ENCODE results near the gene SLC6A6. TPM values are rescaled to one million over a fixed set of nuclear protein-coding genes. Genes with fewer than 3 reads are reported as not detected.
A peak's percentile ranks its signal among the peaks of the same experiment; 100 is the strongest.

The SLC6A6 gene
- total RNA-seq, 1 donor from 2014 or later, result 49.3 TPM

DNA sequence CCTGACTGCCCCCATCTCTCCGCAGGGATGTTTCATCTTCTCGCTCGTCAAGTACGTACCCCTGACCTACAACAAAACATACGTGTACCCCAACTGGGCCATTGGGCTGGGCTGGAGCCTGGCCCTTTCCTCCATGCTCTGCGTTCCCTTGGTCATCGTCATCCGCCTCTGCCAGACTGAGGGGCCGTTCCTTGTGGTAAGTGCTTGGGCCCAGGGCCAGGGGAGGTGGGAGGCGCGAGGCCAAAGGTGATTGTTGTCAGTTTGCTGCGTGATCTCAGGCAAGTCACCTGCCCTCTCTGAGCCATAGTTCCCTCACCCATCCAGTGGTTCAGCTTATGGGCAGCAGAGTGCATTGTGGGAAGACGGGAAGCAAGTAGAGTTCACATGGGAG, 79.2 kb downstream of the SLC6A6 start:
- no peak for DNase-seq (ENCODE audit: low spot score)

DNA sequence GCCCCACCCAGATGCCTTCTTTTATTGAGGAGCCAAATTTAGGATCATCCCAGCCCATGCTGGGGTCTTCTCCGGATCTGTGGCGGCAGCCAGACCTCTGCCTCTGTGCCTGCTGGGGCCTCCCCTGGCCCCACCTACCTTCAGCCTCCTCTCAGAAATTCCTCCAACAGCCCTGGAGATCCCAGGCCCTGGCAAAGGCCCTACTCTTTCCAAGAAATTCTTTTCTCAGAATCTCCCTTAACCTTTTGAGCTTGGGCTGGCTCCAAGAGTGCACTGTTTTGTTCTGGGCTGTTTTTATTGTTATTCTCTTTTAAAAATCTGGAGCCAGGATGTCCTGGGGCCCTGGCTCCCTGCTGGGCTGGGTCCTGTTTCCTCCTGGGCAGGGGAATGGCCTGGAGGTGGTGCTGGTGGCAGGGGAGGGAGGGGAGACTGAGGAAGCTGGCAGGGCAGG, 79.9 kb downstream of the SLC6A6 start:
- no peak for DNase-seq (ENCODE audit: low spot score)

DNA sequence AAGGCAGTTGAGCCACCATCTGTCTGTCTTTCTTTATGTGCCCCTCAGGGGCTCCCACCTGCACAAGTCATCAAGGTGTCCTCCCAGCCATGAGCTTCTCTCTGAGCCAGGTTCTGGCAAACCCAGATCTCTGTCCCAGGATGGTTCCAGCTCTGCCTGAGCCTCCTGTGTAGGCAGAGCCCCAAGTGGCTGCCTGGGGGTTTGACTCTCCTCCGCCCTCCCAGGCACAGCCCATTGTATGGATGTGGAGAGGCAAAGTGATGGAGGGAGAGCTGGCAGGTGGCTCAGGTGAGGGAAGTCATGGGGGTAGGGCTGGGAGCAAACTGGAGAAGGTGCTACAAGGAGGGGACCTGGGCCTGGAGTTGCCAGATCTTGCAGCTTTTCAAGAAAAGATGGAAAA, 80.9 kb downstream of the SLC6A6 start:
- no peak for DNase-seq (ENCODE audit: low spot score)

DNA sequence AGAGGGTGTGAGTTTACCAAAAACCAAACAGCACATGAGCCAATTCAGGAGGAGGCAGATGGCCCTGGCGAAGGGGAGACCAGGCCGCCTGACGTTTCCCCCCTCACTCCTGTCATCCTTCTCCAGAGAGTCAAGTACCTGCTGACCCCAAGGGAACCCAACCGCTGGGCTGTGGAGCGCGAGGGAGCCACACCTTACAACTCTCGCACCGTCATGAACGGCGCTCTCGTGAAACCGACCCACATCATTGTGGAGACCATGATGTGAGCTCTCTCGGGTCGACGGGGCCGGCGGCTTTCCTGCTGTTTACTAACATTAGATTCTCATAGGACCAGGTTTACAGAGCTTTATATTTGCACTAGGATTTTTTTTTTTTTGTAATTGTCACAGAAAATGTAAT, 82.3 kb downstream of the SLC6A6 start:
- no peak for DNase-seq (ENCODE audit: low spot score)

DNA sequence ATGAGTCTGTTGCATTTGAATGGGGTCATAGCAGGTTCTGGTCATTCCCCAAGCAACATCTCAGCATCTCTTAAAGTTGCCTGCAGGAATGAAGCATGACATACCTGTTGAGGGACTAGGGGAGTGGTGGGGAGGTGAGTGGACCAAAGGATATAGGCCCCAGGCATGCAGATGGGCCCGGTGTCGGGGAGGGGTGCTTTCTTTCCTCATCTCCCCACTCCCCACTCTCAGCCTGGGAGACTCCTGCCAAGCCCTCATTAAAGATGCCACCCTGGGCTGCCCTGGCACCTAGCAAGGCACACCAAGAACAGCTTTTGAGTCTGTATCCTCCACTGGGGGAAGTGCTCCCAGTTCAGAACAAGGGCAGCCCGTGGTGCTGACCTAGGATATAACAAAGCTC, 83.6 kb downstream of the SLC6A6 start:
- DNase-seq (ENCODE audit: low spot score), result no peak

DNA sequence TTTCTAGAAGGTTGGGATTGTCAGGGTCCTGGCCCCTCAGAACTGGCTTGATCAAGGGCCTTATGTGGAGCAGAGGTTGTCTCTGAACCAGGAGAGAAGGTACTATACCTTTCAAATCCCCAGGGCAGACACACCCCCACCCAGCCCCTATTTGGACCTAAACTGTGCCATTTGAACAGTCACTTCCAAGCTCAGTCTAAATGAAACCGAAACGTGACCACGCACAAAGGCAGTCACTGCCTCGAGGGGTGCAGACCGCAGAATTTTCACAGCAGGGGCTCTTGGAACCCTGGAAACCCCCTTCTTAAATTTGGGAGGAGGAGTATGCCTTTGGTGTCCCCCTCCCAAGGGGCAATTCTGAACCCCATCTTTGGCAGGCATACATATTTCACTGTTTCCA, 84.1 kb downstream of the SLC6A6 start:
- no peak for DNase-seq (ENCODE audit: low spot score)

DNA sequence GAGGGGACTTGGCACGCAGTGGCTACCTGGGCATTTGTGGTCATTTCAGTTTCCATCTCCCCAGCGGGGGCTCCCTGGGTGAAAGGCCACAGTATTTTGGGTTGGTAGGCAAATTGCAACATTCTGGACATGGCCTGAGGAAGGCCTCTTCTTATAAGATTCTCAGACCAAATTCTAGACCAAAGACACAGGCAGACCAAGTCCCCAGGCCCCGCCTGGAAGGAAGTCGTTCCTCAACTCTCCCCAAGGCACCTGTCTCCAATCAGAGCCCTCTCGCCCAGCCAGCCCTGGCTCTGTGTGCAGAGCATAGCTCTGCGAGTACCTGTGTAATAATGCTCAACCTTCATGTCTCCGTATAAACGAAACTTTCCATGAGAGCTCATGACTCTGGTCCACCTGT, 84.7 kb downstream of the SLC6A6 start:
- no peak for DNase-seq (ENCODE audit: low spot score)

DNA sequence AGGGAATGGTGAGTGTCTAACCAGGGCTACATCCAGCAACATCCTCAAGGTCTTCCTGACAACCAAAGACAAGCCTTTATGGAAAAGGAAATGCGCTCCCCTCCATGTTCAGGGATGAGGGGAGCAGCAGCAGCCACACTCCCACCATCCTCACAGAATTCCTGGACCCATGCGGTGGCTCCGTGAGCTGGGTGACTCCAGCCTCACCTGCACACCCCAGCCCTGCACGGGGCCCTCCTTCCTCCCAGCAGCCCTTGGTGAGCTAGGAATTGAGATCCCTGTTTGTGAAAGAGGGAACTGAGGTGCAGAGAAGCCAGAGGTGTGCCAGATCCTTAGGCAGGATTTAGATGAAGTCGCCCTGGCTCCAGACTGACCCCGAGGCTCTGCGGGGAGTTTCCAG, 85.4 kb downstream of the SLC6A6 start:
- DNase-seq (ENCODE audit: low spot score), result no peak

DNA sequence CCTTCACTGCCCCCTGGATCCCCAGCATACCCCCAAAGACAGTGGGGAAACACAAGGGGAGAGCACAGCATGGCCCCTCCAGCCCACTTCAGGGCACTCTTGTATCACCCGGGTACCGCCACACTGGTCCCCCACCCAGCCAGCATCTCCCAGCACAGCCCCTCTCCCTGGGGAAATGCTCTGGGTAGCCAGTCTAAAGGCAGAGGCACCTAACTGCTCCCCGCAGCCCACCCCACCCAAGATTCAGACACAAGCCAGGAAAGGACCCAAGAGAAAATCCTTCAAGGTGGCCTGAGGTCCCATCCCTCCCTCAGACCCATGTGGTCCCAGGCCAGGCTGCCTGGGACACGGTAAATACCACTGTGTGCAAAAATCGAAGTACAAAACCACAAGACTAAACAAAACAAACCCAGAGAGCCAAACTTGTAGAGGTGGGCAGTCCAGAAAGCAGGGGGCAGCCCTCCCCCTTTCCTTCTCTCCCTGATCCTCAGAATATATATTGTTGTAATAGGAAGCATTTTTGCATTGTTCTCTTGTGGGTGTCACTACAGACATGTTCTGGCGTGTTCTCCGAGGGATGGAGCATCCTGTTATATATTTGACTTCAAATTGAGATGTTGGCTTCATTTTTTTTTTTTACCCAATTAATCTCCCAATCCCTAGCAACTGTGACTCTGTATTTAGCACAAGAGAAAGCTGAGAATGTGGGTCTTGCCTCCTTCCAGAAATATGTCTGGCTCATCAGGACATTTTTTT, 86.1 kb downstream of the SLC6A6 start:
- DNase-seq (ENCODE audit: low spot score), result no peak

DNA sequence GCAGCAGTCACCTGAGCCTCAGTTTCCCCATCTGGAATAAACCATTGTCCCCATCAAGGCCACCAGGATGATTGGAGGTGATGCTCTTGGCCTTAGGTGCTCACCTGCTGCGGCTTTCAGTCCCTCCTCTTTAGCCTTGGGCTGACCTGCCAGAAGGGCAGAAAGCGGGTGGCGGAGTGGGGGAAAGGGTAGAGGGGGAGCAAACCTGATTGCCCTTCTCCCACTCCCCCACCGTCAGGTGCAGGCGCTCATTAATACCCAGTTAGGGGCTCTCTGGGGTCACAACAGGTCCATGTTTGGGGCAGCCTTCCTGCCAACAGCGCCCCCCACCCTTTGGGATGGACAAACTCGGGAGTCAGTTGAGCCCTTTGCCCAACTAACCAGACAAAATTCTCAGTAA, 87.2 kb downstream of the SLC6A6 start:
- no peak for DNase-seq (ENCODE audit: low spot score)

DNA sequence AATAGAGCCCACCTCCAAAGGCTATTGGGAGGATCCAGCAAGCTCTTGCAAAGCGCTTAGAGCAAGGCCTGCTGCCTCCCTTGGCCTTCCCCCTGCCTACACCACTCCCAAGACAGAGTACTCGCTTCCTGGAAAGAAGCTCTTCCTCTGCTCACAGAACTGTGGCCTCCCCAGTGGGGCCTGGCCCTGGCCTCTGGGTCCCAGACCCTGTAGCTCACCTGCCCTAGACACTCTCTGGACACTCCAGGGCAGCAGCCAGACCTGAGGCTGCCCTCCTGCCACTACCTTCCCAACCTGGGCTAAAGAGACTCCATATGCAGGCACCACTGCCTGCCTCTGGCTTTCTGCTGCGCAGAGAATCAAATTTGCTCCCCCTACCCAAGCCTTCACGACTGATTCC, 87.8 kb downstream of the SLC6A6 start:
- no peak for DNase-seq (ENCODE audit: low spot score)

DNA sequence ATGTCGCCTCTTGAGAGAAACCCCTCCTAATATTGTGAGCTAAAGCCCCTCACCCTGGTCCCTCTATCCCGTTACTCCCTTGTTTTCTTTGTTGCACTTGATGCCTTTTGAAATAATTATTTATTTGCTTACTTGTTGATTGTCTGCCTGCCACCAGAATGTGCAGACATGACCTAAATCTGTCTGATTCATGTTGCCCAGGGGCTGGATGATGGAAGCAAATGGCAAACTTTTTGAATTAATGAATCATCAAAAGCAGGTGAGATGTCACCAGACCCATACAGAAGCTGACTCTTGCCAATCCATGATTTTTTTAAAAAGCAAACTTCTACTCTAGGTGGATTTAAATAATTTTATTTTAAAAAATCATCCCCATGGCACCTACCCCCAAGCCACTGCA, 88.4 kb downstream of the SLC6A6 start:
- no peak for DNase-seq (ENCODE audit: low spot score)

DNA sequence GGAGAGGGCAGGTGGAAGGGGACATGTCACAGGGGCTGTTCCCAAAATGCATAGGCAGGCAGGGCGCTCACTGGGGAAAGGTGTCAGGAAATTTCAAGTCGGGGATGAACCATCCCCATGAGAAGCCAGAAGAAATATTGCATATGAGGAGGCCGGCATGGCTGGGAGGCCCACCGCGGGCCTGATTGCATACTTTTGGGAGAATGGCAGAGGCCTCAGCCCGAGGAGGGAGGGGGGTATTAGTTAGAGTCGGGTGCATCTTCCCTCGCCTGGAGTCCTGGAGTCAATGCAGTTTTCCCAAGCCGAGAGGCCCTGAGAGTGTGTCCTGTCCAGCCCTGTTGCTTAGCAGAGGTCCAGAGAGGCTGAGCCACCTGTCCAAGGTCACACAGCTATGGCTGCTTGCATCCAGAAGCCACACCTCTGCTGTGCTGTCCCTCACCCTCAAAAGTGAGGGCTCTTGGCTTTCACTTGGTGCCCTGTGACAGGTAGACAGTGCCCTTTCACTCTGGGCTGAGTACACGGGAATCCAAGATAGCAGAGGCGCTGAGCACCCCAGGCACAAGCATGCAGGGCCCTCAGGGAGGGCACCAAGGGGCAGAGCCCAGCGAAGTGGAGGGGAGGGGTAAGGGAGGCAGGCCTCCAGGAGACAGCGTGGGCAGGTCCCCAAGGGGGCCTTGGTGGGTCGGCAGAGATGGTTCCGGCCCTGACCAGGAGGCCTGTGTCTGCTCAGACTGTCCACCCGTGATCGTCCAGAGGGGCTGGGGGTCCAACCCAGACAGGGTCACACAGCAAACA, 89.2 kb downstream of the SLC6A6 start:
- DNase-seq (ENCODE audit: low spot score), result no peak

DNA sequence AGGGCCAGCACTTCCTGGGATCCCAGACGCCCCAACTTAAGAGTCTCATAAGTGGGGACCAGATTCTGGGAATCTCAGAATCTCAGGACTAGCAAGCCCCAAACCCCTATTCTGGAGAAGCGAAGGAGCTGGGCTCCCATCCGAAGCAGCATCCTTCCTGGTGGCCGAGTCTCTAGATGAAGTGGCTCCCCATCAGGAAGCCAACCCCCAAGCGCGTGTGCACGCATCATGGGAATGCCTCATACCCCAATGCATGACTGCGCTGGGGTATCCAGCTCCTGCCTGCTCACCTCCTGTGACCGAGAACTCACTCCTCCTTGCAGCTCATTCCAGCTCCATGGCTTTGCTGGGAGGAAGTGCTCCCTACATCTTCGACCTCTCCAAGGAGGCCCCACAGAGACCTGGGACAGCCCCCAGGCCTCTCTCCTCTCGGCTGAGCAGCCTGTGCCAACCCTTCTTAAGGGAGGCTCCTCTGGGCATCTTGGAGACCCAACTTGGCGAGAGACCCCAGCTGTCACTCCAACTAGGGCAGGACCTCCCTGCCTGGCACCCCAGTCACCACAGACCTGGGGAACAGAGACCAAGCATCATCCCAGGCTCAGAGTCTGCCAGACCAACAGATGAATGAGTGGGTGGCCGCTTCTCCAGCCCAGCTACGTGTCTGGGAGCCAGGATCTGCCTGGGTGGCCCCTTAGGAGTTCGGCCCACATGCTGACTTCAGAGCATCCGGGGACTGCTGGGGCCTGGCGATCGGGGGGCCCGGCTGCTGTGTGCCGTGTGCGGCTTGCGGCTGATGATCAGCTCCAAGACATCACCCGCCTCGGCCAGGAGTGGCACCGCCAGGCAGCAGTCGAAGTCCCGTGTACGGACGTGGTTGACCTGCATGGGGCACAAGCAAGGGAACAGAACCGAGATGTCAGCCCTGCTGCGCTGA, 90.8 kb downstream of the SLC6A6 start:
- DNase-seq (ENCODE audit: low spot score), result no peak

DNA sequence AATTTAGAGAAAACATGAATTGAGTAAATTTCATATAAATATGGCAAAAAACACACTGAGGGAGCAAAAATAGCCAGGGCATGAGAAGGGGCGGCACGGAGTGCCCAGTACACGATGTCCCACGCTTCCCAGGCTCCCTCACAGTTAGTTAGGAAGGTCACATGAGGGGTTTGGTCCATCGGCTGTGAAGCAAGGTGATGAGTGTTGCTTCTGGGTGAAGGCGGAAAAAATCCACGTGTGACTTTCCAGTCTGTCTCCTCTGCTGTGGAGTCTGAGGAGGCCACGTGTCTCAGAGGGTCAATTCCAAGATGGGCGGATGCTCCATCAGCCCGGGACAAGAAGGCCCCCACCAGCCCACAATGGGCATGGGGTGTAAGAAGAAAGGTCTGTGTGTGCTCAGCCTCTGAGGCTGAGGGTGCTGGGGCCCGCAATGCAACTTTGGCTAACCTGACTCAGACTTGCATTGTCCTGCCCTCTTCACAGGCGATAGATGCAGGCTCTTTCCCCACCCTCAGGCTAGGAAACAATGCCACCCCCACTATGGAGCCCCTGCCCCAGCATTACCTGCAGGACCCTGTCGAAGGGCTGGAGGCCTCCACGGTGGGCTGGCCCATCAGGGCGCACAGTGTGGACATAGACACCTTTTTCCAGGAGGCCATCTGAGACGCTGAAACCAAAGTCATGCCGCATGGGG, 92.0 kb downstream of the SLC6A6 start:
- no peak for DNase-seq (ENCODE audit: low spot score)

DNA sequence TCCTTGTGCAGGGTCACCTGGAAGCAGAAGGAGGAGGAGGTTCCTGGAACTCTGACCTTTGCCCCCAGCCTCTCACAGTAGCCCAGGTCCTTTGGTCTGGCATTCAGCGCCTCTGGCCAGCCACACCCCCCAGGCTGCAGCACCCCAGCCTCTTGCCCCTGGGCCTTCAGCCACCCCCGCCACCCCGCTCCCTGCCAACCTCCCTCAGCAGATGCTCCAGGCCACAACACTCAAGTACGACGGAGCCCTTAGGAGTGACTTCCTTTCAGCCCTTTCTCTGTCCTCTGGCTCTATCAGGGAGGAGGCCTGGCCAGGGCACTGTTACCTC, 92.5 kb downstream of the SLC6A6 start:
- DNase-seq (ENCODE audit: low spot score), result no peak

DNA sequence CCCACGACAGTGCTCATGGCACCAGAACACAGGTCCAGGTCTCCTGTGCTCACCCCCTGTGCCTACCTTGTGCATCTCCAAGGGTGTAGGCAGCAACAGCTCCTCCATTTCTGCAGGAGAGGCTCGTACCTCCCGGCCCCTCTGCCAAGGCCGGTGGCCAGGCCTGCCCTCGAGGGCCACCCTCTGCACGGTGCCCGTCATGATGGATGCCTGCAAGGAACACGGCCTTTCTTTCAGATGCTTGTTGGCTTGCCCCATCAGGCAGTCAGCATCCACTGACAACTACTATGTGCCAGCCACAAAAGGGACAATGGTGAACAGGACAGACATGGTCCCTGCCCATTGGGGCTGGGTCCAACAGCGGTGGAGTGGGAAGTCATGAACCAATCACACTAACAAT, 93.9 kb downstream of the SLC6A6 start:
- no peak for DNase-seq (ENCODE audit: low spot score)

DNA sequence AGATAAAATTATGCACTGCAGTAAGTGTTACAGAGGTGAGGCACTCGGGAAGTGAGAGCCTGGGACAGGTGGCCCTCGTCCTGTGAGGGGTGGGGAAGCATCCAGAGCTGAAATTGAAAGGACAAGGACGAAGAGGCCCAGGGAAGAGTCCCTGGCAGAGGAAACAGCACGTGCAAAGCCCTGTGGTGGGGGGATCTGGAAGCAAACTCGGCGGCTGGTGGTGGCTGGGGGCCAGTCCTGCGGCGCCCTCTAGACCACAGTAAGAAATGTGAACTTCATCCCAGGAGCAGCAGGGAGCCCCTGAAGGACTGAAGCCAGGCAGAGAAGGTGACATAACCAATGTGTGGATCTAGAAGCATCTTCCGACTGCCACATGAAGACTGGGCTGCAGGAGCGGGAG, 94.9 kb downstream of the SLC6A6 start:
- no peak for DNase-seq (ENCODE audit: low spot score)

DNA sequence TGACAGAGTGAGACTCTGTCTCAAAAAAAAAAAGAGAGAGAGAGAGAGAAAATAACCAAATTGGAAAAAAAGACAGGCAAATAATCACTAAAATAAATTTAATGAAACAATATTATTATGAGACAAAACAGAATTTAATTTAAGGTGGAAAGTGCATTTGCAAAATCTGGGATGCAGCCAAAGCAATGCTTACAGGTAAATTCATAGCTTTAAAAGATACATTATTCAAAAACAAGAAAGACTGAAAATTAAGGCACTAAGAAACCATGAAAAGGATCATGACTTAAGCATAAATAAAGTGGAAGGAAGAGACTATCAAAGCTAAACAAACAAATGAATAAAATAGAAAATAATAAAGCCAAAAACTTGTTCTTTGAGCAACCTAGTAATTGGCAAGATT, 100.1 kb downstream of the SLC6A6 start:
- DNase-seq (ENCODE audit: low spot score), result no peak

DNA sequence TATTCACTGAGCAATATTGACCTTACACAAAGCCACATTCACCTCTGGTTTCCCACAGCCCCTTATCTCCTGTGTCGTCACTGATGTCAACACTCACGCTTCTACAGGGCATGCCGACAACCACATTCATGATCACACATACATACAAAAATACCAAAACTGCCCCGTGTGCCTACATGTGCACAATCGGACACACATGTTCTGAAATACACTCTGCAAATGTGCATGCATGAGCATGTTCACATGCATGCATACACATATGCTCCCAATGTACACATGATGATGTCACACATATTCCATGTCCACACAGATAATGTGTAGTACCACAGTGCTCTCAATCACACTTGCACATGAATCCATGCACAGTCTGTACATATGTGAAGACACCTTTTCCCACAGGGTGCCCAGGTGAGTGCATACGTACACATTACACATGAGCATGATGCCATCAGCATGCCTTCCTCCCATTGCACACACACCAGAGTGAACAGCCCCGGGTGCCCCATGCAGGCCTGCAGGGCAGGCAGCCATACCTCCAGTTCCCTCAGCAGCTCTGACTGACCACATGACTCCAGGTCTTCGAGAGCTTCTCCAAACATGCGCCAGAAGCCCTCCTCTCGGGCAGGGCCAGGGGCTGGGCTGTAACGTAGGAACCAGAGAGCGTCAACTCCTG, 100.8 kb downstream of the SLC6A6 start:
- DNase-seq (ENCODE audit: low spot score), result peak; percentile 62

DNA sequence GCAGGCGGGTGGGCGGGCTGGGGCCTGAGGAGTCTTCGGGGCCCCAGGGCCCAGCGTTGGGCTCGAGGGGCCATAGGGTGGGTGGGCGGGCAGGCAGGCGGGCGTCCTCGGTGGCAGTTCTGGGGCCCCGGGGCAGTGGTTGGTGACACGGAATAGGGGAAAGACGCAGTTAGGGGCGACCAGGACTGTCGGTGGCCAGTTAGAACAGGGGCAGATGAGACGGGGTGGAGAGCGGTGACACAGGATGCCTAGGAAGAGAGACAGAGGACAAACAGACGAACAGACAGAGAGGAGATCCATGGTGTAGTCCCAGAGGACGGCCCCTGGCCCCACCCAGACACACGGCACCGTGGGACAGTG, 101.3 kb downstream of the SLC6A6 start:
- no peak for DNase-seq (ENCODE audit: low spot score)

All from mesenteric fat pad (tissue), 1 donor.